Measurements from ENCODE around the gene MALRD1.

MALRD1 gene

GRCh38 chr10:19469521-19469920 lies 420.9 kb downstream of the MALRD1 start:
- Histone ChIP-seq H3K27me3 (ENCODE audit: insufficient read depth, low read depth, severe bottlenecking) (no peaks in the 10 kb centered on the region), H3K9me3 (ENCODE audit: severe bottlenecking) (no peaks in the 10 kb centered on the region), H3K36me3 (no peaks in the 10 kb centered on the region), H3K27ac (no peak overlapping the region), H3K4me3 (ENCODE audit: low read depth, low read length) (no peak overlapping the region)
- DNase-seq = no peak
- TF ChIP-seq, protein P1, sequence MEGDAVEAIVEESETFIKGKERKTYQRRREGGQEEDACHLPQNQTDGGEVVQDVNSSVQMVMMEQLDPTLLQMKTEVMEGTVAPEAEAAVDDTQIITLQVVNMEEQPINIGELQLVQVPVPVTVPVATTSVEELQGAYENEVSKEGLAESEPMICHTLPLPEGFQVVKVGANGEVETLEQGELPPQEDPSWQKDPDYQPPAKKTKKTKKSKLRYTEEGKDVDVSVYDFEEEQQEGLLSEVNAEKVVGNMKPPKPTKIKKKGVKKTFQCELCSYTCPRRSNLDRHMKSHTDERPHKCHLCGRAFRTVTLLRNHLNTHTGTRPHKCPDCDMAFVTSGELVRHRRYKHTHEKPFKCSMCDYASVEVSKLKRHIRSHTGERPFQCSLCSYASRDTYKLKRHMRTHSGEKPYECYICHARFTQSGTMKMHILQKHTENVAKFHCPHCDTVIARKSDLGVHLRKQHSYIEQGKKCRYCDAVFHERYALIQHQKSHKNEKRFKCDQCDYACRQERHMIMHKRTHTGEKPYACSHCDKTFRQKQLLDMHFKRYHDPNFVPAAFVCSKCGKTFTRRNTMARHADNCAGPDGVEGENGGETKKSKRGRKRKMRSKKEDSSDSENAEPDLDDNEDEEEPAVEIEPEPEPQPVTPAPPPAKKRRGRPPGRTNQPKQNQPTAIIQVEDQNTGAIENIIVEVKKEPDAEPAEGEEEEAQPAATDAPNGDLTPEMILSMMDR (IDR thresholded peaks at IDR 0.05; ENCODE audit: low read depth, low read length) = no peak

DNA sequence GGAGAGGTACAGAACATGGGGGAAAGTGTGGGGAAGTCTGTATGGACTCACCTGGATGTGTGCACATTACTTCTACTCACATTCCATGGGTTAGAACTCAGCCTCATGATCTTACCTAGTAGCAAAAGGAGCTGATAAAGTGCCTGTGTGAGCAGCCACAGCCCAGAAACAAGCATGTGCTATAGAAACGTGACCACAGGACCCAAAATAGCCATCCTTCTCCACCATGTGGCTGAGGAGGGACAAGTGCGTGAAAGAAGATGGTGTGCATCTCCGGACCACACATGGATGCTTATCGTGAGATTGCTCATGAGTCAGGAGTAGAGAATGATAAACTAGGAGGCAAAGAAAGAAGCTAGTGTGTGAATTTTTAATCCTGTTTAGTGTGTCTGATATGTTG lies 431.3 kb downstream of the MALRD1 start:
- no peak overlapping the region for H3K27ac ChIP-seq
- no peak for DNase-seq
- H3K36me3 ChIP-seq = no peaks in the 10 kb centered on the region
- TF ChIP-seq, protein P1 (IDR thresholded peaks at IDR 0.05; ENCODE audit: low read depth, low read length) = no peak
- H3K9me3 ChIP-seq (ENCODE audit: severe bottlenecking) = no peaks in the 10 kb centered on the region
- H3K4me3 ChIP-seq (ENCODE audit: low read depth, low read length) = no peak overlapping the region
- H3K27me3 ChIP-seq (ENCODE audit: insufficient read depth, low read depth, severe bottlenecking) = no peaks in the 10 kb centered on the region

DNA sequence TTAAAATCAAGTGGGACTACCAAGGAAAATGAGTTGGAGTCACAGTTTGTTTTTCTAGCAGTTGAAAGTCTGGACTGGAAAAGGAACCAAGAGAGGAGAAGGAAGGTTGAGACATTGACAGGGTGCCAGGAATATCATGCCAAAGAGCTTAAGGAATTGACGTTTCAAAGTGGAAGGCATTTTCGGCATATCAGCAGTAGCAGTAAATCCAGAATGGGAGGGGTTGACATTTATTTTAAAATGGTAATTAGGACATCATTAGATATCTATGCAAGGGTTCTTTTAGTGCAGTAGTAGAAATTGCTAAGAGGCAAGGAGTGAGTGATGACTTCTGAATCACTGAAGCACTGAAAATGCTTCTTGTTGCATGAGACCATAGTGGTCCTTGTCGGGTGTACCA lies 431.8 kb downstream of the MALRD1 start:
- Histone ChIP-seq H3K36me3 (no peaks in the 10 kb centered on the region), H3K27me3 (ENCODE audit: insufficient read depth, low read depth, severe bottlenecking) (no peaks in the 10 kb centered on the region), H3K4me3 (ENCODE audit: low read depth, low read length) (no peak overlapping the region), H3K27ac (no peak overlapping the region), H3K9me3 (ENCODE audit: severe bottlenecking) (no peaks in the 10 kb centered on the region)
- TF ChIP-seq, protein P1 (IDR thresholded peaks at IDR 0.05; ENCODE audit: low read depth, low read length) = no peak
- DNase-seq = no peak

GRCh38 chr10:19483421-19483820 lies 434.8 kb downstream of the MALRD1 start:
- Histone ChIP-seq H3K4me3 (ENCODE audit: low read depth, low read length) (no peak overlapping the region), H3K27me3 (ENCODE audit: insufficient read depth, low read depth, severe bottlenecking) (no peaks in the 10 kb centered on the region), H3K36me3 (no peaks in the 10 kb centered on the region), H3K27ac (no peak overlapping the region), H3K9me3 (ENCODE audit: severe bottlenecking) (no peaks in the 10 kb centered on the region)
- TF ChIP-seq, protein P1 (IDR thresholded peaks at IDR 0.05; ENCODE audit: low read depth, low read length) = no peak
- DNase-seq = no peak

DNA sequence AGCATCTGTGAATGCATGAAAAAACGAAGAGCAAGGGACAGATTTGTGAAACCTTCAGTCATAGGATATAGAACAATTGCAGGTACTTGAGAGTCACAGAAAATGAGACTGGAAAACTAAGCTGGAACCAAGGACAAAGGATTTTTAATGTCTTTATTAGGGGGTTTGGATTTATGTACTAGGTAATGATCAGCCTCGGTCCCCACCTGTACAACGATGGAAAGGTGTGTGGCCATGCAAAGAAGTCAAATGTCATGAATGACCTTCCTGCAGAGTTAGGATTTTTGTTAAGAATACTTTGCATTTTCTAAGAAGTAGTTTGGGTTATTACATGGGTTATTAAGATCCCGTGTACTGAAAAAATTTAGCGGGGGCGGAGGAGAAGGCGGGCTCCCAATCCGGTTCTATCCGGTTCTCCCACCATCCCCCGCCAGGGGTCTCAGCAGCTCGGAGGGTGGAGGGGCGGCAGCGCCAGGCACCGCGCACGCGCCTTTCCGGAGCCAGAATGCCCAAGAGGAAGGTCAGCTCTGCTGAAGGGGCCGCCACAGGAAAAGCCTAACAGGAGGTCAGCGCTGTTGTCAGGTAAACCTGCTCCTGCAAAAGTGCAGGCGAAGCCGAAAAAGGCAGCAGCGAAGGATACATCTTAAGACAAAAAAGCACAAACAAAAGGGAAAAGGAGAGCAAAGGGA lies 440.1 kb downstream of the MALRD1 start:
- H3K27ac ChIP-seq = no peak overlapping the region
- TF ChIP-seq, protein P1 (IDR thresholded peaks at IDR 0.05; ENCODE audit: low read depth, low read length) = no peak
- H3K9me3 ChIP-seq (ENCODE audit: severe bottlenecking) = no peaks in the 10 kb centered on the region
- H3K36me3 ChIP-seq = no peaks in the 10 kb centered on the region
- no peaks in the 10 kb centered on the region for H3K27me3 ChIP-seq (ENCODE audit: insufficient read depth, low read depth, severe bottlenecking)
- no peak for DNase-seq
- H3K4me3 ChIP-seq (ENCODE audit: low read depth, low read length) = no peak overlapping the region

- Histone ChIP-seq H3K27me3 (ENCODE audit: insufficient read depth, low read depth, severe bottlenecking) (no peaks in the 10 kb centered on the region), H3K36me3 (no peaks in the 10 kb centered on the region), H3K9me3 (ENCODE audit: severe bottlenecking) (no peaks in the 10 kb centered on the region), H3K4me3 (ENCODE audit: low read depth, low read length) (no peak overlapping the region), H3K27ac (no peak overlapping the region)
- TF ChIP-seq, protein P1 (IDR thresholded peaks at IDR 0.05; ENCODE audit: low read depth, low read length) = no peak
- no peak for DNase-seq
Observed at GRCh38 chr10:19491166-19491565, 442.6 kb downstream of the MALRD1 start.

All from WERI-Rb-1 (cell line).